ENCODE data around the gene CDK8. TPM values are rescaled to one million over a fixed set of nuclear protein-coding genes. Genes with fewer than 3 reads are reported as not detected.

Gene CDK8
- total and polyA plus RNA-seq, 2 donors (not counting 3 experiments of a cell fraction or from before 2014, with no cell fraction given), result 12.2 to 13.3 TPM

GRCh38 chr13:26406791-26407190 lies 152.9 kb downstream of the CDK8 start:
- Histone ChIP-seq H3K27ac (ENCODE audit: insufficient read depth, low read depth, low read length) (no peak overlapping the region), H3K79me2 (ENCODE audit: control insufficient read depth, insufficient read depth, low read length) (no peaks in the 10 kb centered on the region), H3K9me3 (replicated peaks; ENCODE audit: control insufficient read depth, insufficient read depth, low read length) (no peaks in the 10 kb centered on the region), H3K9me1 (replicated peaks; ENCODE audit: control insufficient read depth, extremely low read depth, insufficient read depth, low read length) (no peaks in the 10 kb centered on the region), H3K4me1 (ENCODE audit: control insufficient read depth, extremely low read depth, insufficient read depth, low read length) (peaks cover 1% of the 10 kb centered on the region), H4K20me1 (replicated peaks; ENCODE audit: control insufficient read depth, extremely low read depth, insufficient read depth, low read length) (no peaks in the 10 kb centered on the region), H3K27me3 (ENCODE audit: control insufficient read depth in 2 of 2, insufficient read depth in 2 of 2, low read length in 2 of 2) (no peaks in the 10 kb centered on the region), H3K4me3 (replicated peaks in 1 of 3; ENCODE audit: insufficient read depth in 1 of 3, low read depth in 1 of 3, low read length in 3 of 3) (no peak overlapping the region), H3K4me2 (ENCODE audit: insufficient read depth, low read length) (no peak overlapping the region), H3K36me3 (ENCODE audit: control insufficient read depth in 2 of 2, extremely low read depth in 1 of 2, insufficient read depth in 2 of 2, low read length in 2 of 2) (peaks cover 0 to 3% of the 10 kb centered on the region in 2 experiments), H2AFZ (ENCODE audit: low read depth, low read length) (no peak overlapping the region), H3K9ac (replicated peaks; ENCODE audit: extremely low read depth, insufficient read depth, low read length) (no peak overlapping the region)
- no TSS peak for BruUV-seq (replicated peaks)
- TF ChIP-seq MAX (IDR thresholded peaks at IDR 0.05; ENCODE audit: insufficient read depth, insufficient read length) (no peak), EZH2 (IDR thresholded peaks at IDR 0.05; ENCODE audit: borderline replicate concordance, low read depth, low read length, severe bottlenecking) (no peak), CTCF (IDR thresholded peaks at IDR 0.05; ENCODE audit: extremely low read depth in 1 of 2, insufficient read depth in 1 of 2, low read depth in 1 of 2, low read length in 2 of 2) (no peak), JUN (IDR thresholded peaks at IDR 0.05; ENCODE audit: borderline replicate concordance, insufficient read depth, insufficient read length, low read depth) (no peak), GATA2 (IDR thresholded peaks at IDR 0.05; ENCODE audit: insufficient read depth, insufficient read length, low read depth, low read length) (no peak), POLR2A (IDR thresholded peaks at IDR 0.05; ENCODE audit: low read depth, low read length) (no peak), MYC (IDR thresholded peaks at IDR 0.05; ENCODE audit: low read depth, low read length) (no peak), POLR2AphosphoS5 (IDR thresholded peaks at IDR 0.05; ENCODE audit: insufficient read depth, low read depth, low read length) (no peak), FOS (IDR thresholded peaks at IDR 0.05; ENCODE audit: borderline replicate concordance, insufficient read depth, low read length) (no peak)
- DNase-seq (ENCODE audit: low read depth, low spot score), result no peak
- intact Hi-C loops (cut with micrococcal nuclease), result no loop called here
- ChIA-PET CTCF (no interaction called here), POLR2A (no interaction called here)
- no peak for FAIRE-seq
- dilution Hi-C loops (cut with MboI; ENCODE audit: extremely low pct_ligation_motif_present, low sequenced_read_pairs), result no loop called here
